MM.1S (cell line): Measurements from ENCODE around the gene ACAD11.

Experiments used
- DNase-seq: peaks from one replicate; pipeline ENCODE4 v3.0.0-alpha.2; 2015
- H2AFZ ChIP-seq: fragments of 300-600 bp; sonication (generic); 2 replicates; pipeline ENCODE4 v1.6.0; 2016; ENCODE audit warnings: antibody characterized with exemption, low read length
- H3F3A ChIP-seq: fragments of 300-600 bp; sonication (generic); 2 replicates; pipeline ENCODE4 v1.6.1; 2016; ENCODE audit warnings: mild to moderate bottlenecking, antibody characterized with exemption, low read length, moderate library complexity, mixed read lengths; ENCODE audit not compliant: insufficient read depth
- H3K27ac ChIP-seq: fragments of 300-600 bp; sonication (generic); 2 replicates; pipeline ENCODE4 v1.5.1; 2016; ENCODE audit warnings: mild to moderate bottlenecking, low read length
- H3K27me3 ChIP-seq: fragments of 300-600 bp; sonication (generic); replicated peaks from 2 replicates; pipeline ENCODE4 v1.6.0; 2016; ENCODE audit warnings: low read length; ENCODE audit not compliant: insufficient read depth
- H3K36me3 ChIP-seq: fragments of 300-600 bp; sonication (generic); replicated peaks from 2 replicates; pipeline ENCODE4 v1.6.1; 2016; ENCODE audit warnings: mild to moderate bottlenecking, low read length, mixed read lengths; ENCODE audit not compliant: insufficient read depth
- H3K4me1 ChIP-seq: fragments of 300-600 bp; sonication (generic); 2 replicates; pipeline ENCODE4 v1.6.1; 2016; ENCODE audit warnings: low read length, mixed read lengths
- H3K4me2 ChIP-seq: fragments of 300-600 bp; sonication (generic); 2 replicates; pipeline ENCODE4 v1.6.0; 2016; ENCODE audit warnings: low read depth, low read length
- H3K4me3 ChIP-seq: fragments of 300-600 bp; sonication (generic); 2 replicates; pipeline ENCODE4 v1.5.1; 2016; ENCODE audit warnings: low read length, mixed read lengths
- H3K79me2 ChIP-seq: fragments of 300-600 bp; sonication (generic); 2 replicates; pipeline ENCODE4 v1.6.1; 2016; ENCODE audit warnings: mixed run types, low read length, mixed read lengths
- H3K9ac ChIP-seq: fragments of 300-600 bp; sonication (generic); 2 replicates; pipeline ENCODE4 v1.6.1; 2016; ENCODE audit warnings: low read length, mixed read lengths
- H3K9me2 ChIP-seq: fragments of 300-600 bp; sonication (generic); replicated peaks from 2 replicates; pipeline ENCODE4 v1.6.1; 2016; ENCODE audit warnings: mild to moderate bottlenecking, low read length, mixed read lengths; ENCODE audit not compliant: insufficient read depth
- H3K9me3 ChIP-seq: fragments of 300-600 bp; sonication (generic); replicated peaks from 2 replicates; pipeline ENCODE4 v1.6.1; 2016; ENCODE audit warnings: mild to moderate bottlenecking, low read length, mixed read lengths; ENCODE audit not compliant: insufficient read depth
- H4K20me1 ChIP-seq: fragments of 300-600 bp; sonication (generic); 2 replicates; pipeline ENCODE4 v1.6.1; 2016; ENCODE audit warnings: mild to moderate bottlenecking, low read length, moderate library complexity, mixed read lengths; ENCODE audit not compliant: insufficient read depth
- EZH2 ChIP-seq: fragments of 300-600 bp; sonication (generic); optimal IDR thresholded peaks from 2 replicates; pipeline ENCODE3; 2017; ENCODE audit warnings: low read depth, mild to moderate bottlenecking, antibody characterized with exemption, low read length, mixed read lengths
- EZH2phosphoT487 ChIP-seq: fragments of 300-600 bp; sonication (generic); IDR thresholded peaks from 2 replicates; pipeline ENCODE4 v1.6.1; 2018; ENCODE audit warnings: antibody characterized with exemption, low read length
- TF ChIP-seq, protein P1 (sequence below): fragments of 300-600 bp; sonication (generic); IDR thresholded peaks from 2 replicates; pipeline ENCODE4 v1.5.1; 2016; ENCODE audit warnings: antibody characterized with exemption, low read length, mixed read lengths

The ACAD11 gene

DNA sequence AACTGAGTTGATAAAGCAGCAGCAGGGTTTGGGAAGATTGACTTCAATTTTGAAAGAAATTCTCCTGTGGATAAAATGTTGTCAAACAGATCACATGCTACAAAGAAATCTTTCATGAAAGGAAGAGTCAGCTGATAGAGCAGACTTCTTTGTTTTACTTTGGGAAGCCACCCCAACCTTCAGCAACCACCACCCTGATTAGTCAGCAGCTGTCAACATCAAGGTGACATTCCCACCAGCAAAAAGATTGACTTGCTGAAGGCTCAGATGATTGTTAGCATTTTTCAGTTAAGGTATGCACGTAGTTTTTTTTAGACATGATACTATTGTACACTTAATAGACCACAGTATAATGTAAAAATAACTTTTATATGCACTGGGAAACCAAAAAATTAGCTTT is 150.1 kb downstream of the ACAD11 start:
- Histone ChIP-seq H3K9me2 (no peaks in the 10 kb centered on the region), H3K4me2 (peak overlapping the region; percentile 36), H3K4me1 (peaks cover 33% of the 10 kb centered on the region), H3K36me3 (peaks cover 6% of the 10 kb centered on the region), H4K20me1 (no peaks in the 10 kb centered on the region), H3K27ac (peak overlapping the region; percentile 71; the same call in 1 of the 2 replicates), H3F3A (peaks cover 13% of the 10 kb centered on the region), H3K27me3 (no peaks in the 10 kb centered on the region), H2AFZ (no peak overlapping the region), H3K79me2 (no peaks in the 10 kb centered on the region), H3K4me3 (no peak overlapping the region), H3K9ac (peak overlapping the region; percentile 16; the same call in 1 of the 2 replicates), H3K9me3 (no peaks in the 10 kb centered on the region)
- peak; percentile 73 for DNase-seq
- no peak for TF ChIP-seq EZH2
- TF ChIP-seq, protein P1, sequence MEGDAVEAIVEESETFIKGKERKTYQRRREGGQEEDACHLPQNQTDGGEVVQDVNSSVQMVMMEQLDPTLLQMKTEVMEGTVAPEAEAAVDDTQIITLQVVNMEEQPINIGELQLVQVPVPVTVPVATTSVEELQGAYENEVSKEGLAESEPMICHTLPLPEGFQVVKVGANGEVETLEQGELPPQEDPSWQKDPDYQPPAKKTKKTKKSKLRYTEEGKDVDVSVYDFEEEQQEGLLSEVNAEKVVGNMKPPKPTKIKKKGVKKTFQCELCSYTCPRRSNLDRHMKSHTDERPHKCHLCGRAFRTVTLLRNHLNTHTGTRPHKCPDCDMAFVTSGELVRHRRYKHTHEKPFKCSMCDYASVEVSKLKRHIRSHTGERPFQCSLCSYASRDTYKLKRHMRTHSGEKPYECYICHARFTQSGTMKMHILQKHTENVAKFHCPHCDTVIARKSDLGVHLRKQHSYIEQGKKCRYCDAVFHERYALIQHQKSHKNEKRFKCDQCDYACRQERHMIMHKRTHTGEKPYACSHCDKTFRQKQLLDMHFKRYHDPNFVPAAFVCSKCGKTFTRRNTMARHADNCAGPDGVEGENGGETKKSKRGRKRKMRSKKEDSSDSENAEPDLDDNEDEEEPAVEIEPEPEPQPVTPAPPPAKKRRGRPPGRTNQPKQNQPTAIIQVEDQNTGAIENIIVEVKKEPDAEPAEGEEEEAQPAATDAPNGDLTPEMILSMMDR, result no peak
- TF ChIP-seq EZH2phosphoT487, result no peak

DNA sequence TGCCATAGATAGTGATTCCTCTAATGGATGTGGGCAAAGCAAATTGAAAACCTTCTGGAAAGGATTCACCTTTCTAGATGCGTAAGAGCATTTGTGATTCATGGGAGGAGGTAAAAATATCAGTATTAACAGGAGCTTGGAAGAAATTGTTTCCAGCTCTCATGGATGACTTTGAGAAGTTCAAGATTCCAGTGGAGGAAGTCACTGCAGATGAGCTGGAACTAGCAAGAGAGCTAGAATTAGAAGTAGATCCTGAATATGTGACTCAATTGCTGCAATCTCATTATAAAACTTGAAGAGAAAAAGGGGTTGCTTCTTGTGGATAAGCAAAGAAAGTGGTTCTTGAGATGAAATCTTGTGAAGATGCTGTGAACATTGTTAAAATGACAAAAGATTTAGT is 150.5 kb downstream of the ACAD11 start:
- Histone ChIP-seq H3K27me3 (no peaks in the 10 kb centered on the region), H3K9me2 (no peaks in the 10 kb centered on the region), H2AFZ (no peak overlapping the region), H3K4me3 (no peak overlapping the region), H3K9me3 (no peaks in the 10 kb centered on the region), H3K9ac (no peak overlapping the region), H3K4me1 (peaks cover 33% of the 10 kb centered on the region), H3K4me2 (peak overlapping the region; percentile 36; the same call in 1 of the 2 replicates), H3K79me2 (no peaks in the 10 kb centered on the region), H3K36me3 (peaks cover 6% of the 10 kb centered on the region), H4K20me1 (no peaks in the 10 kb centered on the region), H3F3A (peaks cover 13% of the 10 kb centered on the region), H3K27ac (peak overlapping the region; percentile 71; the same call in 1 of the 2 replicates)
- DNase-seq, result no peak
- TF ChIP-seq, protein P1, result no peak
- TF ChIP-seq EZH2, result no peak
- TF ChIP-seq EZH2phosphoT487, result no peak
